ENCODE results near the gene BTRC.

DNA sequence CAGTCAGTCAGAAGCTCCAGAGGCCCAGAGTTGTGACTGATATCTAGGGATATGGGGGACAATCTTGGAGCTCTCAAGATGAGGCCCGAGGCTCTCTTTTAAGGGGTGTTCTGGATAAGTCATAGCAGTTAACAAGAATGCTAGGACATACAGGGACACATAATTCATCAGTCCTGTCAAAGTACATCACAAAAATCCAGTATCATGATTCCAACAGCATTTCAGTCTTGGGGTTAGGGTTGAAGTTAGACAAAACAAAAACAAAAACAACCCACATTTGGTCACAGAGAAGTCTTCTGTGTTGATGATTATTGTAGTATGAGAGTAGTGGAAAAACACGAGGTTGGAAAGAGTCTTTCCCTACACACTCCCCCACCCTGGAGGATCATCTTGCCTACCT, 39.4 kb downstream of the BTRC start:
- no peak for TF ChIP-seq CTCF (IDR thresholded peaks at IDR 0.05)
- no peak for TF ChIP-seq ZFX (IDR thresholded peaks at IDR 0.05; ENCODE audit: borderline replicate concordance)
